ENCODE results near the gene DUXA.

DNA sequence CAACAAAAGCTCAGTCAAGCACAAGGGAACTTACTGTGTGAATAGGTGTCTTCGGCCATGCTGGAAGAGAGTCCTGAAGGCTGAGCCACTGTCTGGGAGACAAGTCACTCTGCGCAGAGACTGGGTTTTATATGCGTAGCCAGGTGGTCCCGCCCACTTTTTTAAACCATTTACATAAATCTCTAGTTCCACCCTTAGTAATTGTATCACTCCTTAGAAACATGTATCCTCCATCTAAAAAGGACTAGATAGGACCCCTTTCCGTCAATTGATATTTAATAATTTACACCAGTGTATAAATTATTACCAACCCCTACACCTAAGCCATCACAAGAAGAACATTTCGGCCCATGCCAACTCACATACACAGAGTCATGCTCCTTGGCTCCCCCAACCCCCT, at the start of gene DUXA:
- TF ChIP-seq, protein P1, sequence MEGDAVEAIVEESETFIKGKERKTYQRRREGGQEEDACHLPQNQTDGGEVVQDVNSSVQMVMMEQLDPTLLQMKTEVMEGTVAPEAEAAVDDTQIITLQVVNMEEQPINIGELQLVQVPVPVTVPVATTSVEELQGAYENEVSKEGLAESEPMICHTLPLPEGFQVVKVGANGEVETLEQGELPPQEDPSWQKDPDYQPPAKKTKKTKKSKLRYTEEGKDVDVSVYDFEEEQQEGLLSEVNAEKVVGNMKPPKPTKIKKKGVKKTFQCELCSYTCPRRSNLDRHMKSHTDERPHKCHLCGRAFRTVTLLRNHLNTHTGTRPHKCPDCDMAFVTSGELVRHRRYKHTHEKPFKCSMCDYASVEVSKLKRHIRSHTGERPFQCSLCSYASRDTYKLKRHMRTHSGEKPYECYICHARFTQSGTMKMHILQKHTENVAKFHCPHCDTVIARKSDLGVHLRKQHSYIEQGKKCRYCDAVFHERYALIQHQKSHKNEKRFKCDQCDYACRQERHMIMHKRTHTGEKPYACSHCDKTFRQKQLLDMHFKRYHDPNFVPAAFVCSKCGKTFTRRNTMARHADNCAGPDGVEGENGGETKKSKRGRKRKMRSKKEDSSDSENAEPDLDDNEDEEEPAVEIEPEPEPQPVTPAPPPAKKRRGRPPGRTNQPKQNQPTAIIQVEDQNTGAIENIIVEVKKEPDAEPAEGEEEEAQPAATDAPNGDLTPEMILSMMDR (conservative IDR thresholded peaks at IDR 0.05 in 1 of 2, IDR thresholded peaks at IDR 0.05 in 1 of 2; ENCODE audit: low read depth in 1 of 2, low read length in 2 of 2) = no peak
- TF ChIP-seq EZH2 (IDR thresholded peaks at IDR 0.05; ENCODE audit: low read length, missing control alignments) = no peak

Measured in fibroblast of lung (primary cell).